Measurements from ENCODE around the gene BPHL.

DNA sequence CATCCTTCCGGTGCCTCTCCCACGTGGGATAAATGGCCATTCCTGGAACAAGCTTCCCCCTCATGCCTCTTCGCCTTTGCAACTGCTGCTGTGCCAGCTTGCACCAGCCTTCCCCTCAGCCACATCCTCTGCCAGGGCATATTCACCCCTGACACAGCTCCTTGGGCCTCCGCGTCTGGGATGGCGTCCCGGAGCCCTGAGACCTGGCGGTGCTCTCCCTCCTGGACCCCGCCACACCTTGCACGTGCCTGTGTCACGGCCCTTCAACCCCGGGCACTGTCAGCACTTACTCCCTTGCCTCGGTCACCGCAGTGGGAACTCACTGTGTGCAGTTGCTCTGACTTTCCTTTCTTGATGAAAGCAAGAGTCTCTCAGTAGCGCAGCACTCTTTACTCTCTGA, 13.2 kb downstream of the BPHL start:
- TF ChIP-seq GATA2 (IDR thresholded peaks at IDR 0.05; ENCODE audit: low read depth, low read length) (no peak), GATA3 (IDR thresholded peaks at IDR 0.05; ENCODE audit: low read depth, low read length) (no peak)
